ENCODE results near the gene ECD. TPM values are rescaled to one million over a fixed set of nuclear protein-coding genes. Genes with fewer than 3 reads are reported as not detected.
A peak's percentile ranks its signal among the peaks of the same experiment; 100 is the strongest.

The ECD gene
- total and polyA plus RNA-seq, 2 of the 4 experiments (the other 2 are of a cell fraction): 22.1 to 32.8 TPM

DNA sequence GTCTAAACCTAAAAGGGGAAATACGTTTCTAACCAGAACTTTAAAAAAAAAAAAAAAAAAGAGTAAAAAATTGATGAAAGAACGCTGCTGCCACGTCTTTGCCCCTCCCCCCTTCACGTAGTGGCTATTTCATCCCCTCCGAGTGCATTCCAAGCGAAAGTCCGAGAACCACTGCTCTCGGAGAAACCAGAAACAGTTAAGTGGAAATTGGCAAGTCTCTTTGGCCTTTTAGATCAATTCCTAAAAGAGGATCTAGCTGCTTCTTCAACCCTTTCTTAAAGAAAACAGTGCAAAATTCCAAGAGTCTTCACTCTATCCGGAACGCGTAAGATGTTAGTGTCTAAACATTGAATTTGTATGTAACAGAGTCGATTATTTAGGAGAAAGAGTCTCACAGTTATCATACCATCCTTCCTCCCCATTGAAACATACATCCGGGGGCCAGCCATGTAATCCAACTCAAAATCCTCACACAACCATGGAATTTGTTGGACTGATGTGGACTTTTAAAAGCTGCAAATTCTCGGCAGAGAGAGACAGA, 72.3 kb downstream of the ECD start:
- H2AK5ac ChIP-seq (ENCODE audit: low read depth, low read length): peak overlapping the region; percentile 10; the same call in 1 of the 2 replicates
- in situ Hi-C loops (cut with MboI; ENCODE audit: low sequenced_read_pairs) (no loop called here), intact Hi-C loops (cut with micrococcal nuclease) (loop anchor here (1.0 kb wide), 1 partner anchor 64 kb away; no protein-coding TSS in a partner anchor), dilution Hi-C loops (cut with HindIII; ENCODE audit: low sequenced_read_pairs, unreplicated experiment) (no loop called here)
- H4K8ac ChIP-seq (ENCODE audit: low read depth in 2 of 2, low read length in 2 of 2): peak overlapping the region; percentile 70 to 90
- whole genome bisulfite sequencing, 2 experiments (ENCODE audit: extremely low coverage in 2 of 2, insufficient read length in 1 of 2): no CpG with 5 or more reads among the region's 14 CpGs
- H3K4me2 ChIP-seq (ENCODE audit: low read depth, low read length): peak overlapping the region; percentile 48; the same call in 1 of the 2 replicates
- peak overlapping the region; percentile 88 for H4K91ac ChIP-seq (ENCODE audit: insufficient read depth, low read depth, low read length)
- no peak overlapping the region for H2BK20ac ChIP-seq (ENCODE audit: low read depth, low read length)
- H3K4me1 ChIP-seq (ENCODE audit: control insufficient read depth, insufficient read depth, low read length): peaks cover 3% of the 10 kb centered on the region; the same call in 1 of the 2 replicates
- H3K4me3 ChIP-seq (ENCODE audit: insufficient read depth, low read depth, low read length): peak overlapping the region; percentile 71
- H3K23ac ChIP-seq (ENCODE audit: low read depth, low read length): peak overlapping the region; percentile 93
- peak overlapping the region; percentile 98 for H2AK9ac ChIP-seq (replicated peaks; ENCODE audit: low read depth, low read length, poor library complexity)
- H3K27ac ChIP-seq (ENCODE audit: insufficient read depth, low read length): peak overlapping the region; percentile 91
- no peaks in the 10 kb centered on the region for H3K9me3 ChIP-seq (ENCODE audit: control insufficient read depth, insufficient read depth, low read length)
- H2BK5ac ChIP-seq (ENCODE audit: low read depth, low read length, poor library complexity, severe bottlenecking): peak overlapping the region; percentile 87
- peak overlapping the region; percentile 31 for H2BK120ac ChIP-seq (ENCODE audit: low read depth, low read length)
- peak overlapping the region; percentile 92 for H3K14ac ChIP-seq (replicated peaks; ENCODE audit: low read depth, low read length)
- ATAC-seq (ENCODE audit: low read depth) (peak; percentile 5; the same call in 1 of the 2 replicates), DNase-seq (peak; percentile 82)
- H3K9me1 ChIP-seq (ENCODE audit: insufficient read depth, low read length): no peaks in the 10 kb centered on the region; the same call in 1 of the 2 replicates
- H3K36me3 ChIP-seq (ENCODE audit: control insufficient read depth, insufficient read depth, low read length): no peaks in the 10 kb centered on the region; the same call in 1 of the 2 replicates
- peak overlapping the region; percentile 97 for H2AFZ ChIP-seq (replicated peaks; ENCODE audit: low read length, poor library complexity)
- peaks cover 0 to 12% of the 10 kb centered on the region in 2 experiments; a peak in 2 of 4 replicates for H3K79me1 ChIP-seq (ENCODE audit: low read depth in 1 of 2, low read length in 2 of 2)
- H3K4ac ChIP-seq (ENCODE audit: low read depth, low read length): peak overlapping the region; percentile 83
- peaks cover 31% of the 10 kb centered on the region for H4K20me1 ChIP-seq (ENCODE audit: insufficient read depth, low read length)
- no peak overlapping the region for H2BK15ac ChIP-seq (ENCODE audit: low read depth, low read length)
- no TSS peak for BruUV-seq (replicated peaks)
- H3K56ac ChIP-seq (ENCODE audit: extremely low read depth, insufficient read depth, low read length): peak overlapping the region; percentile 98
- POLR2A ChIA-PET (ENCODE audit: unreplicated experiment): interaction anchor here (0.5 to 0.8 kb wide), 11 partner anchors 14 to 776 kb away, joined by 3 to 18 read pairs (median 6); partner anchors contain the start of gene NUDT13
- H3K9ac ChIP-seq (ENCODE audit: low read depth, low read length): peak overlapping the region; percentile 91
- H4K5ac ChIP-seq (ENCODE audit: low read depth, low read length): peak overlapping the region; percentile 50; the same call in 1 of the 2 replicates
- TF ChIP-seq POLR2A (IDR thresholded peaks at IDR 0.05; ENCODE audit: low read depth, low read length): peak; percentile 82
- peak; percentile 44; the same call in 1 of the 2 replicates for TF ChIP-seq MAZ (IDR thresholded peaks at IDR 0.05; ENCODE audit: borderline replicate concordance, low read depth, low read length)
- TF ChIP-seq NFE2L2 (IDR thresholded peaks at IDR 0.05; ENCODE audit: low read depth, low read length): no peak
- TF ChIP-seq BHLHE40 (IDR thresholded peaks at IDR 0.05; ENCODE audit: low read depth, low read length): no peak
- TF ChIP-seq MXI1 (IDR thresholded peaks at IDR 0.05; ENCODE audit: borderline replicate concordance, low read depth, low read length): peak; percentile 52; the same call in 1 of the 2 replicates
- CTCF ChIA-PET: interaction anchor here (0.6 to 1.4 kb wide), 3 partner anchors 9 to 1465 kb away, joined by 3 to 6 read pairs (median 4); no protein-coding TSS in a partner anchor
- no peaks in the 10 kb centered on the region for H3K27me3 ChIP-seq (ENCODE audit: control insufficient read depth, insufficient read depth, low read length)
- H3K18ac ChIP-seq (ENCODE audit: low read depth, low read length): peak overlapping the region; percentile 78; the same call in 1 of the 2 replicates
